Testis (tissue), 3 donors: Measurements from ENCODE around the gene PIM2. TPM values are rescaled to one million over a fixed set of nuclear protein-coding genes. Genes with fewer than 3 reads are reported as not detected.

Experiments used
- DNase-seq: peaks from one replicate; pipeline ENCODE4 v3.0.0-alpha.2; 2019
- H3K27ac ChIP-seq, 2 donors: fragments of 200-600 bp; sonication (generic); one replicate each; pipeline ENCODE4 v1.5.1; 2019
- H3K27me3 ChIP-seq: fragments of 200-600 bp; sonication (generic); one replicate; pipeline ENCODE4 v1.5.1; 2019
- H3K36me3 ChIP-seq: fragments of 200-600 bp; sonication (generic); one replicate; pipeline ENCODE4 v1.5.1; 2017; ENCODE audit warnings: low read depth; ENCODE audit errors: missing control alignments
- H3K4me1 ChIP-seq: fragments of 200-600 bp; sonication (generic); one replicate; pipeline ENCODE4 v1.5.1; 2019
- H3K4me3 ChIP-seq, 2 donors: fragments of 200-600 bp; sonication (generic); one replicate each; pipeline ENCODE4 v1.5.1; 2017 to 2019
- H3K9me3 ChIP-seq: fragments of 200-600 bp; sonication (generic); one replicate; pipeline ENCODE4 v1.5.1; 2017
- POLR2A ChIP-seq: fragments of 450-650 bp; IDR thresholded peaks from one replicate; pipeline ENCODE4 v1.6.1; 2017; ENCODE audit warnings: antibody characterized with exemption, mild to moderate bottlenecking, moderate library complexity
- WGBS, 2 donors: methylation state at CpG; one replicate each; pipeline ENCODE4 v1.1.5; 2018; 5-methylcytosine and 5-hydroxymethylcytosine counted together
- intact Hi-C: fragments of 100-400 bp; cut with DNase I; formaldehyde crosslinking; loops from one replicate; pipeline ENCODE4 v1.15.1; 2023; ENCODE audit warnings: low total_unique reads
- polyA plus RNA-seq: library from polyadenylated mRNA; stranded (reverse); fragments of 350-450 nt; fragmentation: Illumina TruSeq; extraction: RNeasy Lipid Tissue Mini Kit (QIAGEN cat#74804); gene quantifications from one replicate; pipeline ENCODE4 v1.2.3, GENCODE V29; 2014; ENCODE audit warnings: low read depth, low replicate concordance; ENCODE audit not compliant: insufficient read depth
- total RNA-seq, 2 donors: library from RNA; depleted of rRNA; stranded (reverse); fragments of >200 nt; gene quantifications; one replicate each; pipeline ENCODE4 v1.2.3, GENCODE V29; 2016
- TF ChIP-seq, protein P1 (sequence below), 3 experiments: fragments of 450-650 bp in 2 of 3; fragments of 200-600 bp in 1 of 3; sonication (generic) in 1 of 3; IDR thresholded peaks; one replicate each; pipeline ENCODE4 v1.5.1; 2016 to 2019; ENCODE audit warnings: antibody characterized with exemption in 3 of 3, mild to moderate bottlenecking in 2 of 3, moderate library complexity in 1 of 3

The PIM2 gene
- total and polyA plus RNA-seq, 3 donors from 2014 or later: 20.6 to 23.0 (median 21.5) TPM

DNA sequence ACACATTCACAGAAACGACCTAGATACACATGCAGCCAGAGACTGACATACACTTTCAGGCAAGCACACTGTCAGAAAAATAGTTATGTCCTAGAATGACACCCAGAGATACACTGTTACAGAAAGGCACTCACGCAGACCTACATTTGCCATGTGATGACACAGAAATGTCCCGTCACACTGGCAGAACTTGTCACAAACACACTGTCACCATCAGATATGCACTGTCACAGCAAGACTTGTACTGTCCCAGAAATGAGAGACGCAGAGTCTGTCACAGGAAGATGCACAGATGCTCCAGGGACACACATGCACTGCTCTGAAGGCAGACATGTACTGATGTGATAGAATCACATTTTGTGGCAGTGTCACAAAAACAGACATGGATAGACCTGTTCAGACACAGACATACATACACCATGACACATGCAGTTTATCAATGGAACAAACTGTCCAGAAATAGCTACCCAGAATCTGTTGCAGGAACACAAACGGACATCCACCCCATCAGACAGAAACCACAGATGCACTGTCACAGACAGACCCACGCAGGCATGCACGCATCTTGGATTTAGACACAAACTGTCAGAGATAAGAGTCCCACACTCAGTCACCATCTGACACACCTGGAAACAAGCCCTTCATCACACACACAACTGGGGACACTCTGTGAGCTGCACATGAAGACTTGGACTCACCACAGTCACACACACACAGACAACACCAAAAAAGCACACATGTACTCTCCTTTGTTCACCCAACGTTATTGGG, 1.3 kb upstream of the PIM2 start:
- intact Hi-C loops: no loop called here
- TF ChIP-seq, protein P1, sequence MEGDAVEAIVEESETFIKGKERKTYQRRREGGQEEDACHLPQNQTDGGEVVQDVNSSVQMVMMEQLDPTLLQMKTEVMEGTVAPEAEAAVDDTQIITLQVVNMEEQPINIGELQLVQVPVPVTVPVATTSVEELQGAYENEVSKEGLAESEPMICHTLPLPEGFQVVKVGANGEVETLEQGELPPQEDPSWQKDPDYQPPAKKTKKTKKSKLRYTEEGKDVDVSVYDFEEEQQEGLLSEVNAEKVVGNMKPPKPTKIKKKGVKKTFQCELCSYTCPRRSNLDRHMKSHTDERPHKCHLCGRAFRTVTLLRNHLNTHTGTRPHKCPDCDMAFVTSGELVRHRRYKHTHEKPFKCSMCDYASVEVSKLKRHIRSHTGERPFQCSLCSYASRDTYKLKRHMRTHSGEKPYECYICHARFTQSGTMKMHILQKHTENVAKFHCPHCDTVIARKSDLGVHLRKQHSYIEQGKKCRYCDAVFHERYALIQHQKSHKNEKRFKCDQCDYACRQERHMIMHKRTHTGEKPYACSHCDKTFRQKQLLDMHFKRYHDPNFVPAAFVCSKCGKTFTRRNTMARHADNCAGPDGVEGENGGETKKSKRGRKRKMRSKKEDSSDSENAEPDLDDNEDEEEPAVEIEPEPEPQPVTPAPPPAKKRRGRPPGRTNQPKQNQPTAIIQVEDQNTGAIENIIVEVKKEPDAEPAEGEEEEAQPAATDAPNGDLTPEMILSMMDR (IDR thresholded peaks at IDR 0.05): no peak
- no peak for TF ChIP-seq POLR2A
- Histone ChIP-seq H3K36me3 (no peaks in the 10 kb centered on the region), H3K4me3 (no peak overlapping the region), H3K27ac (no peak overlapping the region), H3K4me1 (peaks cover 3% of the 10 kb centered on the region), H3K27me3 (no peaks in the 10 kb centered on the region), H3K9me3 (no peaks in the 10 kb centered on the region)
- 0 to 48% methylated on average over 2 to 8 of the region's 8 CpGs for WGBS, 2 donors
- DNase-seq: no peak

DNA sequence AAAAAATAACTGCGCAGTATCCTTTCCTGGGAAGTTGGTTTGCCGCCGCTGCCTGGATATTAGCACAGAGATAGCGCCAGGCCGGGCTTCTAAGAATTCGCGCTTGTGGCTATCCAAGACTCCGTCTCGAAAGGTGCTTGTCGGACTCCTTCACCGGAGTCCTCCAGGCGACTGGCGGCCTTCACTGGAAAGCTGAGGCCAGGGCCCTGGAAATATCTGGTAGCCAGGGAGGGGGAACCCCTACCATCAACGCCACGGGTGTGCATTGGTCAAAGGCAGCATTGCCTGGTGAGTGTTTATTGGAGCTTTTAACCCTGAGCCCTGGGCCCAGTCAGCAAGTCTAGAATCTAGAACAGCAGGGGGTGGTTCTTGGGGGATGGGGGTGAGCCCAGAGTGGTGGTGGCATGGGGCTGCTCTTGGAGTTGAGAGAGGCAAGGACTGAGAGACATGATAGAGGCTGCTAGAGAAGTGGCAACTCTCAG, 577 bp upstream of the PIM2 start:
- DNase-seq: no peak
- WGBS, 2 donors: 0% methylated on average over 14 of the region's 15 CpGs; no CpG with 5 or more reads in 1 of the 2 donors

DNA sequence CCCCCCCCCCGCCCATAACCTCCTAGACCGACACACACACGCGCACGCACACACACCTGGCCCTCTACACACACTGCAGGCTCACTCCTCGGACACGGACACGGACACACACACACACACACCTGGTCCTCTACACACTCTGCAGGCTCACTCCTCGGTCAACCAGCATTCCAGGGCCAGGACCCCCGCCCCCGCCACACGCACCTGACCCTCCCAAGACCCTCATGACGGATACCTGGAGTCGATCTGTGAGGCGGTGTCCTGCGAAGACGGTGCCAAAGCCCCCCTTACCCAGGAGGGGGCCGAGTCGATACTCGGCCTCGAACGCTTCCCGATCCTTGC, 552 bp downstream of the PIM2 start:
- peak overlapping the region; percentile 48 to 67 for H3K4me3 ChIP-seq
- peak overlapping the region; percentile 63 to 81 for H3K27ac ChIP-seq
- H3K27me3 ChIP-seq: no peaks in the 10 kb centered on the region
- intact Hi-C loops: no loop called here
- H3K36me3 ChIP-seq: no peaks in the 10 kb centered on the region
- 12 to 45% methylated on average over 4 to 12 of the region's 23 CpGs for WGBS, 2 donors
- H3K4me1 ChIP-seq: no peaks in the 10 kb centered on the region
- H3K9me3 ChIP-seq: no peaks in the 10 kb centered on the region
- TF ChIP-seq POLR2A: no peak
- TF ChIP-seq, protein P1 (IDR thresholded peaks at IDR 0.05): no peak
- no peak for DNase-seq

More for the DNA sequence above, 577 bp upstream of the PIM2 start:
- Histone ChIP-seq H3K27ac (peak overlapping the region; percentile 63 to 81), H3K9me3 (no peaks in the 10 kb centered on the region), H3K27me3 (no peaks in the 10 kb centered on the region), H3K4me1 (peaks cover 3% of the 10 kb centered on the region), H3K36me3 (no peaks in the 10 kb centered on the region), H3K4me3 (peak overlapping the region; percentile 48 to 67)
- TF ChIP-seq, protein P1 (IDR thresholded peaks at IDR 0.05): no peak
- no peak for TF ChIP-seq POLR2A
- intact Hi-C loops: no loop called here

DNA sequence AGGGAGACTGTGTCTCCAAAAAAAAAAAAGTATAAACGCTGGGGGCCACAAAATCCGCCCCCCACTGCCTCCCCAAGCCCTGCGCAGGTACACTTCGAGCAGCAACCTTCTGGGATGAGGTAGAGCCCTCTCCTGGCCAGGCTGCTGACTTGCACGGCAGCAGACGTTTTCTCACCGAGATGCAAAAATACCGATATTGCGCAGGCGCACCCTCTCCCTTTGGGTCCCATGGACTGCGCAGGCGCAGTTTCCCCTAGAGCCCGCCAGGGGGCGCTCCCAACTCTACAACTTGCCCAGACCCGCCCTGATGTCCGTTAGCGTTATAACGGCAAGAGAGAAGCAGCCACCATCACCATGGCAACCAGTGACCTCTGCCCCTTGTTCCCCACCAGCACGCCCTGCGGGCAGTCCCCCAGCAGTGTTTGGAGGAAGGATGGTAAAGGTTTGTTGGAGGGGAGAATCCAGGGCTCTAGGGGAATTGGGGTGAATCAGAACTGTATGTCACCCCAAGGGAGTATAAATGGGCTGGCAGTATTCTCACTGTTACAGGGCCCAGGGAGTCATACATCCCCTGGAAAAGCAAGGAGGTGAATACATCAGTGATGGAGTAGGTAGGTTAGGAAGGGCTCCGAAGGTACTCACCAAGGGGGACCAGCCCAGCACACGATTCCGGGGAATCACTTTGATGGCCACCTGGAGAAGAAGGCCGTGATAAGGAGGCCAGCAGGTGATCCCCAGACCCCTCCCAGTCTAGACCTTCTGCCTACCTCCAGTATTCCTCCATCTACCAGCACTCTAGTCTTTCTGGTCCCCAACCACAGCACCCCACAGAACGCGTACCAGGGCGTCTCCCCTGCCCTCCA, 1.5 kb downstream of the PIM2 start:
- TF ChIP-seq POLR2A: no peak
- TF ChIP-seq, protein P1 (IDR thresholded peaks at IDR 0.05): peak; percentile 86 to 94 (median 93)
- 11% methylated on average over 25 of the region's 27 CpGs; no CpG with 5 or more reads in 1 of the 2 donors for WGBS, 2 donors
- Histone ChIP-seq H3K27me3 (no peaks in the 10 kb centered on the region), H3K36me3 (no peaks in the 10 kb centered on the region), H3K9me3 (no peaks in the 10 kb centered on the region), H3K4me3 (peak overlapping the region in 1 of 2 donors; percentile 67), H3K27ac (peak overlapping the region; percentile 31 to 81), H3K4me1 (no peaks in the 10 kb centered on the region)
- intact Hi-C loops: no loop called here
- DNase-seq: peak; percentile 93
